D721Med (cell line): ENCODE measurements around the gene FAM237A.

ENCODE experiments used
- DNase-seq: peaks from one replicate; pipeline ENCODE4 v3.0.0; 2011; ENCODE audit warnings: low spot score; ENCODE audit not compliant: insufficient read length
- FAIRE-seq: peaks from 2 replicates; lab custom pipeline; 2011; peaks lifted over from hg19 to GRCh38; lab: Jason Lieb, UNC
- CTCF ChIP-seq: IDR thresholded peaks from 2 replicates; pipeline ENCODE4 v1.5.1; 2012; ENCODE audit warnings: mild to moderate bottlenecking, control low read depth; ENCODE audit not compliant: insufficient read depth; ENCODE audit errors: missing control alignments

Gene FAM237A

DNA sequence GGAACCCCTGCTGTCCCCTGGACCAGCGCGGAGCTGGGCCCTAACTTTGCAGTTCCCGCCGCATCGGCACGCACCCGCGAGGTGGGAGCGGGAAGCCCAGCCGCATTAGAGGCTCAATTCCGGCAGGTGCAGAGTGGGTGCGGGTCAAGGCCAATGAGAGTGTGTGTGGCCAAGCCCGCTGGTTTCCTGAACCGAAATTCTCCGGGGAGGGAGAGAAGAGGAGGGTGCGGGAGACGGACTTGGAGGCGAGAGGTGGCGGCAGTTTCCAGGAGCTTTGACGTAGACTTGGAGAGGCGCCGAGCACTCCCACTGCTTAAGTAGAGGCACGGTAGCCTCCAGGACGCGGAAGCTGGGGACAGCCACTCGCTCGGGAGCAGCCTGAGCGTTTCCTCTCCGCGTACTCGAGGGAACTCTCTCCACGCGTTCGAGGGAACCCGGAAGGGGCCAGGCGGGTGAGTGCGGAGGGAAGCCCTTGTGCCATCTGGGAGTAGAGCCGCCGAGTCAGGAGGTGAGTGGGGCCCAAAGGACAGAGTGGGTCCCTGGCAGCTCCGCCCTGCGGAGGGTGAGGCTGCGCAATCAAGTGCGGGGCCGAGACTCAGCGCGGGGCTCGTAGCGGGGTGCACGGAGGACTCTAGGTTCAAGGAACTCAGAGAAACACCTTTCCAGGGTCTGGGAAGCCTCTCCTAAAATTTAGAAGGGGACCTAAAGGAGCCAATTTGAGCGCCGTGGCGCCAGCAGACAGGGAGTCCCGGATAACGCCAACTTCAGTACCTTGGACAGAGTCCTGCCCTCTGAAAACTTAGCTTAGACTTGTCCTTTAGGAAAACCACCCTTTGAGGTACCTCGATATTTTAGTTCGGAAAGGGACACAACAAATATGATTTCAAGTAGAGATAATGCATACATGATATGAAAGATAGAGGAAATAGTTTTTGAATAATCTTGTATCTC lies at the start of gene FAM237A:
TSS of gene FAM237A (plus strand) at position 413 of the 951 bp plus-strand sequence. CDS start 1,750 bp downstream, outside the sequence.
- no peak for TF ChIP-seq CTCF
- FAIRE-seq = no peak
- DNase-seq = no peak

GRCh38 chr2:206597717-206598218 lies 44.5 kb upstream of the FAM237A start:
- FAIRE-seq (no peak), DNase-seq (no peak)
- TF ChIP-seq CTCF = no peak

GRCh38 chr2:206603243-206603642 lies 39.0 kb upstream of the FAM237A start:
- FAIRE-seq = no peak
- TF ChIP-seq CTCF = no peak
- DNase-seq = no peak

GRCh38 chr2:206610451-206610850 lies 31.8 kb upstream of the FAM237A start:
- TF ChIP-seq CTCF = no peak
- no peak for FAIRE-seq
- DNase-seq = no peak

GRCh38 chr2:206611191-206611590 lies 31.1 kb upstream of the FAM237A start:
- no peak for TF ChIP-seq CTCF
- DNase-seq (no peak), FAIRE-seq (no peak)

DNA sequence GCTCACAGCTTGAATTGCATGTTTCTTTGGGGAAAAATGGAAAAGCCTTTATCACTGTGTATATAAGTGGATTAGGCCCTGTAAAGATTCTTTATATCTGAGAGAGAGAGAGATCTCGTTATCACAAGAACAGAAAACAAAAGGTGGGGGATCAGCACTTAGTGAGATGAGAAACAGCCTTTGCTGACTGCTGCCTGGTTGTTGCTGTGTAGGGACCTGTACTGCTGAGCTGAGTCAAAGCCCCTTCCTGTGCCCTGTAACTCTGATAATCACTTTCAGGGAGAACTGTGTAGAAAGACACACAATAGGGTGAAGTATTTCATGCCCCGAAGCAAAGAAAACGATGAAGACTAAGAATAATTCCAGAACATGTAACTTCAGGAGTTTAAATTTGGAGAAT lies 30.6 kb upstream of the FAM237A start:
- FAIRE-seq = peak; percentile 16
- no peak for TF ChIP-seq CTCF
- DNase-seq = no peak

GRCh38 chr2:206614811-206615210 lies 27.5 kb upstream of the FAM237A start:
- DNase-seq (no peak), FAIRE-seq (no peak)
- TF ChIP-seq CTCF = no peak
